Astrocyte (in vitro differentiated cells and primary cell): Measurements from ENCODE around the gene HNRNPA1L2.

Source experiments
- EZH2 ChIP-seq: IDR thresholded peaks from 2 replicates; pipeline ENCODE4 v1.6.1; 2012; ENCODE audit warnings: mild to moderate bottlenecking, low read length, inconsistent platforms; ENCODE audit not compliant: insufficient read depth
- TF ChIP-seq, protein P1 (sequence below): IDR thresholded peaks from 2 replicates; pipeline ENCODE4 v1.5.1; 2011; ENCODE audit warnings: low read depth, mild to moderate bottlenecking, inconsistent platforms, low read length, moderate library complexity; ENCODE audit not compliant: insufficient read depth

DNA sequence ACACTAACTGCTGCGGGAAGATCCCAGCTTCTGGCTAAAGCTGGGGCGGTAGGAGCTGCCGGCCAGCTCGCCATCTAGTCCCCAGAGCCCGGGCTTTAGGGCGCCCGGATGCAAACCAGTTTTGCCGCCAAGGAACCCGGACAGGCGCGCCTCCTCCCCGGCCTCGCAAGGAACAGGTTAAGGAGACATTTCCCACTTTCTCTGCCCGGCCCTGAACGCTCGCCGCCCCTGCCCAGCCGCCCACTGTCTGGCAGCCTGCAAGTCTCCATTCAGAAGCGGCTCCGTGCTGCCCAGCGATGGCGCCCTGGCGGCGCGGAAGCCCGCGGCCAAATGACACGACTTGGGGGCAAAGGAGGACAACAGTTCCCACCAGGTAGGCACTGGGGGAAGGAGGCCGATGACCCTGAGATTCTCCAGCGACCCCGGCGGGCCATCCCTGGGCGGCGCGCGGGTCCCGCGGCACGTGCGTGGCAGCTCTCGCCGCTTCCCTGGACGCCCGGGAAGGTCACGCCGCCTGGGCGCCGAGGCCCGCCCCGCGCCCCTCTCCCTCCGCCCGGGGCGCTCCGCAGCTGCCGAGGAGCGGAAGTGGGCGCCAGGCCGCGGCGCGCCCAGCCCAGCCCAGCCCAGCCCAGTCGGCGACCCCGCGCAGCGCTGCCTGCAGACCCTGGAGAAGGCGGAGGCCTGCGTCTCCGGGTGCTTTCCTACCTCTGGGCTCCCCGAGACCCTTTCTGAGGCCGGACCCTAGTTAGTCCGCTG lies 42.2 kb upstream of the HNRNPA1L2 start:
- TF ChIP-seq, protein P1, sequence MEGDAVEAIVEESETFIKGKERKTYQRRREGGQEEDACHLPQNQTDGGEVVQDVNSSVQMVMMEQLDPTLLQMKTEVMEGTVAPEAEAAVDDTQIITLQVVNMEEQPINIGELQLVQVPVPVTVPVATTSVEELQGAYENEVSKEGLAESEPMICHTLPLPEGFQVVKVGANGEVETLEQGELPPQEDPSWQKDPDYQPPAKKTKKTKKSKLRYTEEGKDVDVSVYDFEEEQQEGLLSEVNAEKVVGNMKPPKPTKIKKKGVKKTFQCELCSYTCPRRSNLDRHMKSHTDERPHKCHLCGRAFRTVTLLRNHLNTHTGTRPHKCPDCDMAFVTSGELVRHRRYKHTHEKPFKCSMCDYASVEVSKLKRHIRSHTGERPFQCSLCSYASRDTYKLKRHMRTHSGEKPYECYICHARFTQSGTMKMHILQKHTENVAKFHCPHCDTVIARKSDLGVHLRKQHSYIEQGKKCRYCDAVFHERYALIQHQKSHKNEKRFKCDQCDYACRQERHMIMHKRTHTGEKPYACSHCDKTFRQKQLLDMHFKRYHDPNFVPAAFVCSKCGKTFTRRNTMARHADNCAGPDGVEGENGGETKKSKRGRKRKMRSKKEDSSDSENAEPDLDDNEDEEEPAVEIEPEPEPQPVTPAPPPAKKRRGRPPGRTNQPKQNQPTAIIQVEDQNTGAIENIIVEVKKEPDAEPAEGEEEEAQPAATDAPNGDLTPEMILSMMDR: no peak
- TF ChIP-seq EZH2: no peak
